ENCODE data around the gene SPINDOC.
A peak's percentile ranks its signal among the peaks of the same experiment; 100 is the strongest.
"Not testable (repeated sequence)": the region's sequence is repeated elsewhere in the genome, so short reads cannot be mapped to it uniquely, and the experiment has no call there.

Gene SPINDOC

GRCh38 chr11:63791495-63792167 is 21.6 kb upstream of the SPINDOC start:
- DNase-seq: no peak

- DNase-seq: no peak
Measured at GRCh38 chr11:63793161-63793560, 20.1 kb upstream of the SPINDOC start.

- no peak for DNase-seq
Measured at GRCh38 chr11:63795066-63795465, 18.2 kb upstream of the SPINDOC start.

- DNase-seq: no peak
Measured at GRCh38 chr11:63800921-63801320, 12.3 kb upstream of the SPINDOC start.

- DNase-seq: no peak
Measured at GRCh38 chr11:63802637-63803414, 10.4 kb upstream of the SPINDOC start.

- DNase-seq: no peak
Measured at GRCh38 chr11:63804259-63804658, 9.0 kb upstream of the SPINDOC start.

- no peak for DNase-seq
Measured at GRCh38 chr11:63805844-63806415, 7.3 kb upstream of the SPINDOC start.

- DNase-seq: not testable (repeated sequence)
Measured at GRCh38 chr11:63810383-63810782, 2.9 kb upstream of the SPINDOC start.

GRCh38 chr11:63811522-63811921 is 1.7 kb upstream of the SPINDOC start:
- DNase-seq: no peak

- DNase-seq: peak; percentile 30
Measured at GRCh38 chr11:63813563-63814382, 517 bp downstream of the SPINDOC start.

GRCh38 chr11:63814383-63814736 is 1.1 kb downstream of the SPINDOC start:
- DNase-seq: no peak

GRCh38 chr11:63816166-63816565 is 2.9 kb downstream of the SPINDOC start:
- DNase-seq: no peak

GRCh38 chr11:63816732-63817131 is 3.5 kb downstream of the SPINDOC start:
- DNase-seq: no peak

- DNase-seq: no peak
Measured at GRCh38 chr11:63817758-63818498, 4.7 kb downstream of the SPINDOC start.

- no peak for DNase-seq
Measured at GRCh38 chr11:63818609-63819008, 5.4 kb downstream of the SPINDOC start.

GRCh38 chr11:63821411-63821810 is 8.2 kb downstream of the SPINDOC start:
- DNase-seq: no peak

GRCh38 chr11:63826471-63827190 is 13.4 kb downstream of the SPINDOC start:
- no peak for DNase-seq

GRCh38 chr11:63829823-63830489 is 16.7 kb downstream of the SPINDOC start:
- no peak for DNase-seq

GRCh38 chr11:63831326-63831725 is 18.1 kb downstream of the SPINDOC start:
- no peak for DNase-seq

GRCh38 chr11:63832336-63832735 is 19.1 kb downstream of the SPINDOC start:
- DNase-seq: no peak

- DNase-seq: no peak
Measured at GRCh38 chr11:63833048-63833447, 19.8 kb downstream of the SPINDOC start.
